GM12874 (cell line): ENCODE measurements around the gene HSP90AA1.

Experiments used
- TF ChIP-seq, protein P1 (sequence below): IDR thresholded peaks from 2 replicates; pipeline ENCODE4 v1.5.1; 2011; ENCODE audit warnings: low read depth, mild to moderate bottlenecking, control low read depth, low read length, moderate library complexity; ENCODE audit not compliant: insufficient read depth

HSP90AA1 gene

GRCh38 chr14:102055181-102055901, 31.5 kb downstream of the HSP90AA1 start:
- TF ChIP-seq, protein P1, sequence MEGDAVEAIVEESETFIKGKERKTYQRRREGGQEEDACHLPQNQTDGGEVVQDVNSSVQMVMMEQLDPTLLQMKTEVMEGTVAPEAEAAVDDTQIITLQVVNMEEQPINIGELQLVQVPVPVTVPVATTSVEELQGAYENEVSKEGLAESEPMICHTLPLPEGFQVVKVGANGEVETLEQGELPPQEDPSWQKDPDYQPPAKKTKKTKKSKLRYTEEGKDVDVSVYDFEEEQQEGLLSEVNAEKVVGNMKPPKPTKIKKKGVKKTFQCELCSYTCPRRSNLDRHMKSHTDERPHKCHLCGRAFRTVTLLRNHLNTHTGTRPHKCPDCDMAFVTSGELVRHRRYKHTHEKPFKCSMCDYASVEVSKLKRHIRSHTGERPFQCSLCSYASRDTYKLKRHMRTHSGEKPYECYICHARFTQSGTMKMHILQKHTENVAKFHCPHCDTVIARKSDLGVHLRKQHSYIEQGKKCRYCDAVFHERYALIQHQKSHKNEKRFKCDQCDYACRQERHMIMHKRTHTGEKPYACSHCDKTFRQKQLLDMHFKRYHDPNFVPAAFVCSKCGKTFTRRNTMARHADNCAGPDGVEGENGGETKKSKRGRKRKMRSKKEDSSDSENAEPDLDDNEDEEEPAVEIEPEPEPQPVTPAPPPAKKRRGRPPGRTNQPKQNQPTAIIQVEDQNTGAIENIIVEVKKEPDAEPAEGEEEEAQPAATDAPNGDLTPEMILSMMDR, result no peak

DNA sequence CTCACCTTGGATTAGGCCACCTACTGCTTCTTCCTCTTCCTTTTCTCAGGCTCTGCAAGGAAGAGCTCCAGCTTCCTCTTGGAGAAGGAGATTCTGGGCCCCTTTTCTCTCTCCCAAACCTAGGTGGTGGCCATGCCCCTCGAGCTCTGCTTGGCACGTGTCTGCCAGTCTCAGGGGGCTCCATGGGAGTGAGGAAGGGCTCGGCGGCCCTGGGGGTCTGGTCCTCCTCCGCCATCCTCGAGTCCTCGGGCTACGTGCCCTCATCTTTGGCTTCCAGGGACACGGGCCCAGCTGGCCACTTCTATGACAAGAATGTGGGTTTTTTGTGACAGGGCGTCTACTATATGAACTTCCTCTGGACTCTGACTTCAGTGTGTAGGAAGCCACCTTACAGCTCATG, 34.3 kb downstream of the HSP90AA1 start:
- TF ChIP-seq, protein P1, result no peak

DNA sequence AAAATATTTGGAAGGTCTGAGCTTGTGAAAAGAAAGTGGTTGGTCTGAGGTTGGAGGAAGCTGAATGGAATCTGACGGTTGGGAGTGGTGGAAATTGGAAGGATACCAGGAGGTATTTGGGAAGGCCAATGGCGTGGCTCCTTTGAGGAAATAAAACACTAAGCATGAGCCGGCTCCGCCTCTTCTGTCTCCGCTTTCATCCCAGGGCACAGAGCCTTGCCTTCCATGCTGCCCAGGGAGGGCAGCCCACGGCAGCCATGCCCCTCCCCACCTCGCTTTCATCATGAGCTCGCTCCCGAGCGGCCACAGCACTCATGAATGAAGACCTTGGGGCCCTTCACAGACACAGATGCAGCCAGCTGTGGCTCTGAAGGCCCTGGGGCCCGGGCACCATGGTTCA, 36.2 kb downstream of the HSP90AA1 start:
- TF ChIP-seq, protein P1, result no peak

DNA sequence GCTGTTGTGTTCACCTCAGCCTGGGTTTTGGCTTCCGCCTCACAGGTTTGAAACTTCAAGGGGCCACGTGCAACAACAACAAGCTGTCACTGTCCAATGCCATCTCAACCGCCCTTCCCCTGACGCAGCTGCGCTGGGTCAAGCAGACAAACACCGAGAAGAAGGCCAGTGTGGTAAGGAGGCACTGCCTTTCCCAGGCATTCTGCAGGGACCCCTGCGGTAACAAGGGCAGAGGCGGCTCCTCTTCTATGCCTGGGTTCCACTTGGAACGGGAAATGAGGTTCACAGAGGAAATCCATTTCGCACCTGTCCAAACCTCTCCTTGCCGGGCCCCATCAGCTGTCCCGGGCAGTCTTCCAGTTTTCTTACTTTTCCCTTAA, 36.8 kb downstream of the HSP90AA1 start:
- TF ChIP-seq, protein P1, result no peak

DNA sequence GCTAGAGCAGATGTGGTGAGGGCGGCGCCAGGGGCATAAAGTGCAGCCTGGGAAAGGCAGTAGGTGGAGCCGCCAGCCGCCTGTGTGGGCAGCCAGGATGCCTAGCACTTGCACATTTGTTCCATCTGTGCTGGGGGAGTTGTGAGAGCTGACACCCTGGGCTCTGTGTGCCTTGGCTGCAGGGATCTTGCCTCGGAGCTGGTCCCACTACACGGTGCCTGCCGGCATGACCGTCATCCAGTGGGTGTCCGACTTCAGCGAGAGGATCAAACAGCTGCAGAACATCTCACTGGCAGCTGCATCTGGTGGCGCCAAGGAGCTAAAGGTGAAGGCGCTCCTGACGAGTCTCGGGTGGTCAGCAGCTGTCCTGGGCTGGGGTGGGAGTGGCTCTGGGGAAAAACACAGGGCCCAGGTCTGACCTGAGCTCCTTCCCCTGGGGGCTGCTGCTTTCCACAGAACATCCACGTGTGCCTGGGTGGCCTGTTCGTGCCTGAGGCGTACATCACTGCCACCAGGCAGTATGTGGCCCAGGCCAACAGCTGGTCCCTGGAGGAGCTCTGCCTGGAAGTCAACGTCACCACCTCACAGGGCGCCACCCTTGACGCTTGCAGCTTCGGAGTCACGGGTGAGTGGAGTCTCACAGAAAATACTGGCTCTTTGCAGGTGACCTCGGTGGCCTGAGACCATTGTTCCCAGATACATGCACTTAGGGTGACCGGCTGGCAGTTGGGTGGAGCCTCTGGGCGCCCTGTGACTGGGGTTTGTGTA, 37.4 kb downstream of the HSP90AA1 start:
- TF ChIP-seq, protein P1, result no peak

- TF ChIP-seq, protein P1, result no peak
These were observed 38.9 kb downstream of the HSP90AA1 start for GRCh38 chr14:102047808-102048540.

DNA sequence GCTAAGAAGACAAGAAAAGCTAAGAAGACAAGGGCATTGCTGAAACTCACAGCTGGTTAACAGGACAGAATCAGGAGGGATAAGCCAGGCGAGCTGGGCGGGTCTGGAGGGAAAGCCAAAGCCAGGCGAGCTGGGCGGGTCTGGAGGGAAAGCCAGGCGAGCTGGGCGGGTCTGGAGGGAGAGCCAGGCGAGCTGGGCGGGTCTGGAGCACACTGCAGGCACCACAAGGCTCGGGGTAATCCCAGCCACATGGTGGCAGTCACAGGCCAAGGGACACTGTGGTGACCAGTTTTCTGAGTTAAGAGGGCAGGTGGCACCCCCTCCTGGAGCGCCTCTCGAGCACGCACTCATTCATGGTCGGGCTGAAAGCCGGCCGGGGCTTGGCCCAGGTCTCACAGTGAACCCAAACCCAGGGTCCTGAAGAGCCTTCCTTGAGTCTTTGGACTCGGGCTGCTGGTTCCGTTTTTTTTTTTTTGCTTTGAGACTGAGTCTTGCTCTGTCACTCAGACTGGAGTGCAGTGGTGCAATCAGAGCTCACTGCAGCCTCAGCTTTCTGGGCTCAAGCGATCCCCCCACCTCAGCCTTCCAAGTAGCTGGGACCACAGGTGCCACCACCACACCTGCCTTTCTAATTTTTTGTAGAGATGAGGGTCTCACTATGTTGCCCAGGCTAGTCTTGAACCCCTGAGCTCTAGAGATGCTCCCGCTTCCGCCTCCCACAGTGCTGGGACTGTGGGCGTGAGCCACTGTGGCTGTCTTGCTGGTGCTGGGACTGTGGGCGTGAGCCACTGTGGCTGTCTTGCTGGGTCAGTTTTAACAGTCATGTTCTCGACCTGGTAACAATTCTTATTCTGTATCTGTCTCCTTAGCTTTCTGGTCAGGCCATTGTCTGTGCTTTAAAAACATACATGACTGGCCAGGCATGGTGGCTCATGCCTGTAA, 40.2 kb downstream of the HSP90AA1 start:
- TF ChIP-seq, protein P1, result peak; percentile 29; the same call in 1 of the 2 replicates
